RWPE2 (cell line): Measurements from ENCODE around the gene PIK3R4.
A peak's percentile ranks its signal among the peaks of the same experiment; 100 is the strongest.

Experiments used
- ATAC-seq: fragments of 200-7000 bp; cut with Tn5 transposase; 3 replicates; pipeline ENCODE4 v1.9.1; 2021; ENCODE audit warnings: low read depth
- DNase-seq: peaks from one replicate; pipeline ENCODE4 v3.0.0-alpha.2; 2020; ENCODE audit warnings: low spot score
- H3K27ac ChIP-seq: fragments of 450-650 bp; 2 replicates; pipeline ENCODE4 v1.5.1; 2017; ENCODE audit warnings: mild to moderate bottlenecking; ENCODE audit not compliant: poor library complexity, severe bottlenecking
- H3K27me3 ChIP-seq: fragments of 250-450 bp; sonication (Bioruptor Pico); 2 replicates; pipeline ENCODE4 v1.5.1; 2021; ENCODE audit warnings: mild to moderate bottlenecking, moderate library complexity; ENCODE audit not compliant: insufficient read depth, poor library complexity, severe bottlenecking
- H3K36me3 ChIP-seq: fragments of 250-450 bp; sonication (Bioruptor Pico); 2 replicates; pipeline ENCODE4 v1.5.1; 2020; ENCODE audit warnings: low read depth, mild to moderate bottlenecking, moderate library complexity
- H3K4me1 ChIP-seq: fragments of 250-450 bp; sonication (Bioruptor Pico); 2 replicates; pipeline ENCODE4 v1.5.1; 2021; ENCODE audit warnings: mild to moderate bottlenecking, moderate library complexity; ENCODE audit not compliant: insufficient read depth, poor library complexity, severe bottlenecking
- H3K4me3 ChIP-seq: fragments of 250-450 bp; sonication (Bioruptor Pico); 2 replicates; pipeline ENCODE4 v1.5.1; 2021; ENCODE audit warnings: mild to moderate bottlenecking, moderate library complexity; ENCODE audit not compliant: severe bottlenecking
- H3K9me3 ChIP-seq: fragments of 250-450 bp; sonication (Bioruptor Pico); 2 replicates; pipeline ENCODE4 v1.5.1; 2021; ENCODE audit warnings: mild to moderate bottlenecking, moderate library complexity; ENCODE audit not compliant: severe bottlenecking
- TF ChIP-seq, protein P1 (sequence below): fragments of 450-650 bp; IDR thresholded peaks from one replicate; pipeline ENCODE4 v1.5.1; 2017; ENCODE audit warnings: mild to moderate bottlenecking, moderate library complexity; ENCODE audit not compliant: poor library complexity, severe bottlenecking

The PIK3R4 gene

GRCh38 chr3:130746246-130747039, at the start of gene PIK3R4:
Gene PIK3R4 (minus strand): TSS chr3:130746829. CDS start chr3:130745218, 1,611 bp downstream.
- TF ChIP-seq, protein P1, sequence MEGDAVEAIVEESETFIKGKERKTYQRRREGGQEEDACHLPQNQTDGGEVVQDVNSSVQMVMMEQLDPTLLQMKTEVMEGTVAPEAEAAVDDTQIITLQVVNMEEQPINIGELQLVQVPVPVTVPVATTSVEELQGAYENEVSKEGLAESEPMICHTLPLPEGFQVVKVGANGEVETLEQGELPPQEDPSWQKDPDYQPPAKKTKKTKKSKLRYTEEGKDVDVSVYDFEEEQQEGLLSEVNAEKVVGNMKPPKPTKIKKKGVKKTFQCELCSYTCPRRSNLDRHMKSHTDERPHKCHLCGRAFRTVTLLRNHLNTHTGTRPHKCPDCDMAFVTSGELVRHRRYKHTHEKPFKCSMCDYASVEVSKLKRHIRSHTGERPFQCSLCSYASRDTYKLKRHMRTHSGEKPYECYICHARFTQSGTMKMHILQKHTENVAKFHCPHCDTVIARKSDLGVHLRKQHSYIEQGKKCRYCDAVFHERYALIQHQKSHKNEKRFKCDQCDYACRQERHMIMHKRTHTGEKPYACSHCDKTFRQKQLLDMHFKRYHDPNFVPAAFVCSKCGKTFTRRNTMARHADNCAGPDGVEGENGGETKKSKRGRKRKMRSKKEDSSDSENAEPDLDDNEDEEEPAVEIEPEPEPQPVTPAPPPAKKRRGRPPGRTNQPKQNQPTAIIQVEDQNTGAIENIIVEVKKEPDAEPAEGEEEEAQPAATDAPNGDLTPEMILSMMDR: no peak
- H3K27me3 ChIP-seq: no peaks in the 10 kb centered on the region
- DNase-seq: peak; percentile 91
- H3K9me3 ChIP-seq: no peaks in the 10 kb centered on the region
- peak; percentile 90 for ATAC-seq
- H3K4me3 ChIP-seq: peak within 1 kb of the TSS; percentile 86
- peak within 1 kb of the TSS; percentile 43 for H3K27ac ChIP-seq
- peaks cover 25% of the 10 kb centered on the region for H3K4me1 ChIP-seq
- H3K36me3 ChIP-seq: peaks cover 36% of the 10 kb centered on the region

DNA sequence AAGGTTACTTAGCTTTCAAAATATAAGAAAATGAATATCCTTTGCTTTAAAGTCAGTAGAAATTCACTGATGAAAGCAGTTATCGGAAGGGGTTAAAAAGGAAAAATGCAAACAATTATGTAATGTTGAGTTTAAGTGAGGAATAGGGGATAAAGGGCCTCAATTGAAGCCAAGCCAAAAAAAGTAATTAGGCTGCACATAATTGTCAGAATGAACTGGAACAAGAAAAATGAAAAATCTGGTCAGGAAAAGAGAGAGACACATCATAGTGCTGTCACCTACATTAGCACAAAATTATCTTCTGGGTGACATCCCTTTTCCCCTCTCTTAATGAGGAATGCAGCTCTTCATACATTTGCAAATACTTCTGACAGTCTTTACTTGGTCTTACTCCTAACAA, 48.8 kb upstream of the PIK3R4 start:
- ATAC-seq (no peak), DNase-seq (no peak)
- no peaks in the 10 kb centered on the region for H3K27me3 ChIP-seq
- H3K36me3 ChIP-seq: no peaks in the 10 kb centered on the region
- no peaks in the 10 kb centered on the region for H3K9me3 ChIP-seq
- peaks cover 1% of the 10 kb centered on the region for H3K4me1 ChIP-seq
- TF ChIP-seq, protein P1: no peak
- no peak overlapping the region for H3K4me3 ChIP-seq
- H3K27ac ChIP-seq: no peak overlapping the region

DNA sequence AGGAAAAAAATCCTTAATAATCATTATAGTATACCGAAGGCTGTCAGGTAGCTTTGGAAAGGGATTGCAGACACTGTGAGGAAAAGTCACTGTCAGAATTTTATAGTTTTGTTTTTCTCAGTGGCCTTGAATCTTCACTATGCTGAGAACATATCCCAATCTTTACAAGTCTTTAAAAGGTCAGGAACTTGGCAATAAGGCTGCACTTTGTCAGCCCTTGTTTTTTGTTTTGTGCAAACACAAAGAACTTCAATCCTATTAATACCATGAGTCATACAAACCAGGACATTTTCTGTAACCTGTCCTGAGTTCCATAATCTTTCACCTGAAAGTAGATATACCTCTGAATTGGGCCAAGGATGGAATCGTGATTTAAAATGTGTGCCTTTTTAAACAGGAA, 45.6 kb upstream of the PIK3R4 start:
- Histone ChIP-seq H3K9me3 (no peaks in the 10 kb centered on the region), H3K27ac (no peak overlapping the region), H3K27me3 (no peaks in the 10 kb centered on the region), H3K4me3 (no peak overlapping the region), H3K36me3 (no peaks in the 10 kb centered on the region), H3K4me1 (no peaks in the 10 kb centered on the region)
- ATAC-seq (no peak), DNase-seq (no peak)
- TF ChIP-seq, protein P1: no peak

DNA sequence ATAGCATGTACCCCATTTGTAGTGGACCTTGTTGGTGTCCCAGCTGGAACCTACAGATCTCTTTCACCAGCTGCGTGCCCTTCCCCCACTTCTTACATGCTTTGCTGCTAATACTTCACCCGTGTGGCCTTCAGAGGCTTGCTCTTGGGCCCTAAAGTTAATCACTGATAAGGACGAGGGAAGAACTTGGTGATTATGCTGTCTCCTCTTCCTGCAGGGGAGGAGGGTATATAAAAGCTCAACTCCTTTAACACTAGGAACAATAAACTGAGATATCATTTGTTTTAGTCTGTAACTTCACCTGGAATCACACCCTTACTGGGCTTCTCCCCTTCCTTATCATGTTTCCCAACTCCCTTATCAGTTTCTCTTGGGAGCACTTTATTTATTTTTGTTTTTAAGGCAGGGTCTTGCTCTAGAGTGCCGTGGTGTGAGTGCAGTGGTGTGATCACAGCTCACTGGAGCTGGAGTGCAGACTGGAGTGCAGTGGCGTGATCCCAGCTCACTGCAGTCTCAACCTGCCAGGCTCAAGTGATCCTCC, 43.2 kb upstream of the PIK3R4 start:
- no peaks in the 10 kb centered on the region for H3K9me3 ChIP-seq
- no peaks in the 10 kb centered on the region for H3K36me3 ChIP-seq
- H3K27ac ChIP-seq: no peak overlapping the region
- no peak overlapping the region for H3K4me3 ChIP-seq
- TF ChIP-seq, protein P1: no peak
- H3K27me3 ChIP-seq: no peaks in the 10 kb centered on the region
- DNase-seq (no peak), ATAC-seq (no peak)
- no peaks in the 10 kb centered on the region for H3K4me1 ChIP-seq

DNA sequence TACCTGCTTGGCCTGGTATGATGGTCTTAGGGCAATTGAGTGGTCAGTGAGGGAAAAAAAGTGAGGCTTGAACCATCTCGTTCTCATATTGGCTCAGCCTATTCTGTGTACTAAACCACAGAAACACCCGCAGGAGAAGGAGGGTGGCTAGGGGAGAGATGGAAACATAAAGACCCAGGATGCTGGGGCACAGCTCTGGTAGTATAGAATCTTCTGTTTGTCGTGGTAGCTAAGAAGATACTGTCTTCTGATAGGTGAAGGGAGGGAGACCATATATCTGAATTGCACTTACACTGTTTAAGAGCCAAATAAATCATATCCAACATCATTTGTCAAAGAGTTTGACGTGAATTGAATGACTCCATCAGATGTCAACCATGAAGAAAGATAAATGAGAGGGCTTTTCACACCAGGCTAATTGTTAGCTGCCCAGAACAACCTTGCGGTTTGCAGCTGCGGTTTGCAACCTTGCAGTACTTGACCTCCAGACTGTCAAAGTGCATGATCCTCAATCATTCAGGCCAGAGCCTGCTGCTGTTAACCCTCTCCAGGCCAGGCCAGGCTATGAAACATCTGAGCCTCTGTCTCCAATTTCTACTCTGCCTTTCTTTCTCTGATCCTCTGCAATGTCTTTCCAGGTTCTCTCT, 40.9 kb upstream of the PIK3R4 start:
- DNase-seq (no peak), ATAC-seq (no peak)
- no peak overlapping the region for H3K4me3 ChIP-seq
- no peaks in the 10 kb centered on the region for H3K36me3 ChIP-seq
- no peaks in the 10 kb centered on the region for H3K4me1 ChIP-seq
- no peaks in the 10 kb centered on the region for H3K27me3 ChIP-seq
- no peaks in the 10 kb centered on the region for H3K9me3 ChIP-seq
- H3K27ac ChIP-seq: no peak overlapping the region
- TF ChIP-seq, protein P1: no peak
